ENCODE measurements around the gene OAT. TPM values are rescaled to one million over a fixed set of nuclear protein-coding genes. Genes with fewer than 3 reads are reported as not detected.

OAT gene
- total RNA-seq, 1 donor from 2014 or later = 56.7 TPM

DNA sequence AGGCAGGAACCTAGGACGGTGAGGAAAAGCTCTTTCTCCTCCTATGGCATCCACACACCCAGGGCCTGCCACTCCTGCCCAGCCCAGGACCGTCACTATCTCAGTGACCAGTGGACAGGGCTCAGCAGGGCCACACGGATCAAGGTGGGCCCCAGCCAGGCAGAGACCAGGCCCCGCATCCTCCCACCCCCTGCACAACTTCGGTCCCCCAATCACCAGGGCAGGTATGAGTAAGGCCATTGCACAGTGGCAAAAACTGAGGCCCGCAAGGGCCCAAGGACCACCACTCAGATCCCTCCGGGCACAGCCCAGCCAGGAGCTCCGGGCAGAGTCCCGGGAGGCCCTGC, 30.3 kb downstream of the OAT start:
- Histone ChIP-seq H3K9me3 (ENCODE audit: low read depth) (no peaks in the 10 kb centered on the region), H3K27ac (no peak overlapping the region), H3K4me3 (peak overlapping the region; percentile 42), H3K4me1 (peaks cover 10% of the 10 kb centered on the region), H3K9ac (no peak overlapping the region), H3K36me3 (no peaks in the 10 kb centered on the region), H3K4me2 (peak overlapping the region; percentile 89), H2AFZ (replicated peaks) (no peak overlapping the region), H3K79me2 (ENCODE audit: low read depth) (no peaks in the 10 kb centered on the region), H3K27me3 (peaks cover 16% of the 10 kb centered on the region), H3F3A (ENCODE audit: low read depth) (no peaks in the 10 kb centered on the region), H4K20me1 (ENCODE audit: low read depth) (no peaks in the 10 kb centered on the region)
- Mint-ChIP-seq H3K4me3 (no peak overlapping the region), H3K36me3 (no peaks in the 10 kb centered on the region), H3K27ac (no peak overlapping the region), H3K9me3 (no peaks in the 10 kb centered on the region), H3K27me3 (ENCODE audit: insufficient read depth, low read depth) (peaks cover 2% of the 10 kb centered on the region), H3K4me1 (peaks cover 4% of the 10 kb centered on the region)
- TF ChIP-seq EZH2phosphoT487 (IDR thresholded peaks at IDR 0.05) = no peak
- no peak for TF ChIP-seq EZH2 (IDR thresholded peaks at IDR 0.05)
- TF ChIP-seq, protein P1, sequence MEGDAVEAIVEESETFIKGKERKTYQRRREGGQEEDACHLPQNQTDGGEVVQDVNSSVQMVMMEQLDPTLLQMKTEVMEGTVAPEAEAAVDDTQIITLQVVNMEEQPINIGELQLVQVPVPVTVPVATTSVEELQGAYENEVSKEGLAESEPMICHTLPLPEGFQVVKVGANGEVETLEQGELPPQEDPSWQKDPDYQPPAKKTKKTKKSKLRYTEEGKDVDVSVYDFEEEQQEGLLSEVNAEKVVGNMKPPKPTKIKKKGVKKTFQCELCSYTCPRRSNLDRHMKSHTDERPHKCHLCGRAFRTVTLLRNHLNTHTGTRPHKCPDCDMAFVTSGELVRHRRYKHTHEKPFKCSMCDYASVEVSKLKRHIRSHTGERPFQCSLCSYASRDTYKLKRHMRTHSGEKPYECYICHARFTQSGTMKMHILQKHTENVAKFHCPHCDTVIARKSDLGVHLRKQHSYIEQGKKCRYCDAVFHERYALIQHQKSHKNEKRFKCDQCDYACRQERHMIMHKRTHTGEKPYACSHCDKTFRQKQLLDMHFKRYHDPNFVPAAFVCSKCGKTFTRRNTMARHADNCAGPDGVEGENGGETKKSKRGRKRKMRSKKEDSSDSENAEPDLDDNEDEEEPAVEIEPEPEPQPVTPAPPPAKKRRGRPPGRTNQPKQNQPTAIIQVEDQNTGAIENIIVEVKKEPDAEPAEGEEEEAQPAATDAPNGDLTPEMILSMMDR (IDR thresholded peaks at IDR 0.05) = no peak
- DNase-seq (ENCODE audit: low spot score) = no peak

DNA sequence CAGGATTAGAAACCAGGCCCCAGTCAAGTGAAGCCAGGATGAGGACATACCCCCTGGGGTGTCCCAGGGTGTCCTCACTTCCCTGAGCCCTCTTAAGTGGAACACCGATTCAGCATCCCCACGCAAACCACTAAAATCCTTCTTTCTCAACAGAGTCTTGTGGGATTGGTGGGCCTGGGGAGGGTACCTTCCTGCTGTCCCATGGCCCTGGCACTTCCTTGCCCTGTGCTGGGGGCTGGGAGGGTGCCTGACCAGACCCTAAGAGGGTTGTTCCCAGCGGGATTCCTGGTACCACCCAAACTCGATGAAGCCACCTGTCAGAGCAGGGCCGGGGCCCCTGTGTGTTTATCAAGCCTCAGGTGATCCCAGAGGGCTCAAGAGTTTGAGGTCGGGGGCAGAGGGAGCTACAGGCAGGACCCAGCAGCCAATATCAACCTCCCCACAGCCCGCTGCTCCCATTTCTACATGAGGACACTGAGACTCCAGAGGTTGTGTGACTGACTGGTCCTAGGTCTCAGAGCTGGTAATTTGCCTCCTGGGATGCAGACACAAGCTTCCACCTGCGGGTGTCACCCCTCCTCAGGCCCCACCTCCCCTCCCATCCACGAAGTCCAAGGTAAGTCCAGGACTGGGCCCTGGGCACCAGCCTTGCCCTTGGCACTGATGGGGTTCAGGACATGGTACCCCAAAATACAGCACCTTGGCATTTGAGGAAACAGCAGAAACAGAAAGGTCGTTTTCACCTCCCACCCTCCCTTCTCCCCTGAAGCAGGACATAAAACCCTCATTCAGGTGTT, 31.4 kb downstream of the OAT start:
- Histone ChIP-seq H3K9ac (no peak overlapping the region), H3K4me2 (no peak overlapping the region), H3K4me3 (no peak overlapping the region), H3K36me3 (no peaks in the 10 kb centered on the region), H2AFZ (replicated peaks) (no peak overlapping the region), H3K27me3 (peaks cover 16% of the 10 kb centered on the region), H3F3A (ENCODE audit: low read depth) (no peaks in the 10 kb centered on the region), H3K79me2 (ENCODE audit: low read depth) (no peaks in the 10 kb centered on the region), H4K20me1 (ENCODE audit: low read depth) (no peaks in the 10 kb centered on the region), H3K27ac (no peak overlapping the region), H3K4me1 (peaks cover 10% of the 10 kb centered on the region), H3K9me3 (ENCODE audit: low read depth) (no peaks in the 10 kb centered on the region)
- DNase-seq (ENCODE audit: low spot score) = no peak
- H3K4me1 Mint-ChIP-seq = peaks cover 4% of the 10 kb centered on the region
- H3K9me3 Mint-ChIP-seq = no peaks in the 10 kb centered on the region
- peaks cover 2% of the 10 kb centered on the region for H3K27me3 Mint-ChIP-seq (ENCODE audit: insufficient read depth, low read depth)
- H3K27ac Mint-ChIP-seq = no peak overlapping the region
- no peak for TF ChIP-seq EZH2phosphoT487 (IDR thresholded peaks at IDR 0.05)
- TF ChIP-seq EZH2 (IDR thresholded peaks at IDR 0.05) = no peak
- TF ChIP-seq, protein P1 (IDR thresholded peaks at IDR 0.05) = peak; percentile 12
- H3K4me3 Mint-ChIP-seq = no peak overlapping the region
- no peaks in the 10 kb centered on the region for H3K36me3 Mint-ChIP-seq

DNA sequence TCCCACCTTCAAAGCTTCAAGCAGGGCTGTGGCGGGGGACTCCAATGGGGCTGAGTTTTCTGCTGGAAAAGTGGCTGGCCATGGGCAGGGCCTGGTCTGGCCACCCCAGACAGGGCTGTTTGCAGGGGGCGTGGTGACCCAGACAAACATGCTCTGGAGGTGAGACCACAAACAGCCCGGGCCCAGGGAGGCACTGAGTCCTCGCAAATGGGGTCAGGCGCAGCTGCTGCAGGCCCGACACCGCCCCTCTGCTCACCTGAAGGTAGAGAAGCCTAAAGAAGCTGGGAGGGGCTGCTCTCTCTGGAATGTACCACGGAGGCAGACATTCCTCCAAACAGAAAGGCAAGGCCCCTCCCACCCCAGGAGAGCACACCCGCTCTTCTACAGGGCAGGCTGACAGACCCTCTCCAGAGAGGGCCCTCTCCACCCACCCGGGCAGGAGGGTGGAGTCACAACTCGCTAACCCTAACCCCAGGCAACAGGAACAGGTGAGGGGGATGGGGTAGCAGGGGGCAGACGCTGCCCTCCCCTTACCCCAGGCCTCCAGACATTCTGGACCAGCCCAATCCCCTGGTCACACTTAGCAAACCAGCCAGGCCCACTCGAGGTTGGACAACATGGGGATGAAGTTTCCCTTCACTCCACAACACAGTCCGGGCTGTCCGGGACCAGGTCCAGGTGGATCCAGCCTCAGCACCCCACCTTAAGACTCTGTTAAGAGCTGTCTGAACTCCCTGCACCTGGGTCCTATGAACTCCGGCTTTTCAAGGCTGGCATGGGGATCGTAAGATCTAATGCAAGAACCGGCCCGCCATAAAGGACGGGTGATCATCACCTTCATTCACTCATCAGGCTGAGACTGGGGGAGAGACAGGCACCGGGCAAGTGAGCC, 32.3 kb downstream of the OAT start:
- peak overlapping the region; percentile 13 for H3K4me2 ChIP-seq
- TF ChIP-seq, protein P1 (IDR thresholded peaks at IDR 0.05) = no peak
- TF ChIP-seq EZH2 (IDR thresholded peaks at IDR 0.05) = no peak
- no peak for TF ChIP-seq EZH2phosphoT487 (IDR thresholded peaks at IDR 0.05)
- no peak overlapping the region for H3K27ac ChIP-seq
- H3K9me3 ChIP-seq (ENCODE audit: low read depth) = no peaks in the 10 kb centered on the region
- Mint-ChIP-seq H3K4me3 (no peak overlapping the region), H3K4me1 (peaks cover 4% of the 10 kb centered on the region), H3K27me3 (ENCODE audit: insufficient read depth, low read depth) (peaks cover 2% of the 10 kb centered on the region), H3K9me3 (no peaks in the 10 kb centered on the region), H3K27ac (no peak overlapping the region), H3K36me3 (no peaks in the 10 kb centered on the region)
- H2AFZ ChIP-seq (replicated peaks) = peak overlapping the region; percentile 26
- no peaks in the 10 kb centered on the region for H3F3A ChIP-seq (ENCODE audit: low read depth)
- no peak overlapping the region for H3K9ac ChIP-seq
- H4K20me1 ChIP-seq (ENCODE audit: low read depth) = no peaks in the 10 kb centered on the region
- H3K27me3 ChIP-seq = peaks cover 16% of the 10 kb centered on the region
- no peaks in the 10 kb centered on the region for H3K36me3 ChIP-seq
- no peak overlapping the region for H3K4me3 ChIP-seq
- H3K4me1 ChIP-seq = peaks cover 10% of the 10 kb centered on the region
- no peaks in the 10 kb centered on the region for H3K79me2 ChIP-seq (ENCODE audit: low read depth)
- peak; percentile 44 for DNase-seq (ENCODE audit: low spot score)
